ENCODE results near the gene ERFE. TPM values are rescaled to one million over a fixed set of nuclear protein-coding genes. Genes with fewer than 3 reads are reported as not detected.
A peak's percentile ranks its signal among the peaks of the same experiment; 100 is the strongest.

The ERFE gene
- total and polyA plus RNA-seq, 12 donors, result 0.11 to 1.3 (median 0.64) TPM; not detected in 7

DNA sequence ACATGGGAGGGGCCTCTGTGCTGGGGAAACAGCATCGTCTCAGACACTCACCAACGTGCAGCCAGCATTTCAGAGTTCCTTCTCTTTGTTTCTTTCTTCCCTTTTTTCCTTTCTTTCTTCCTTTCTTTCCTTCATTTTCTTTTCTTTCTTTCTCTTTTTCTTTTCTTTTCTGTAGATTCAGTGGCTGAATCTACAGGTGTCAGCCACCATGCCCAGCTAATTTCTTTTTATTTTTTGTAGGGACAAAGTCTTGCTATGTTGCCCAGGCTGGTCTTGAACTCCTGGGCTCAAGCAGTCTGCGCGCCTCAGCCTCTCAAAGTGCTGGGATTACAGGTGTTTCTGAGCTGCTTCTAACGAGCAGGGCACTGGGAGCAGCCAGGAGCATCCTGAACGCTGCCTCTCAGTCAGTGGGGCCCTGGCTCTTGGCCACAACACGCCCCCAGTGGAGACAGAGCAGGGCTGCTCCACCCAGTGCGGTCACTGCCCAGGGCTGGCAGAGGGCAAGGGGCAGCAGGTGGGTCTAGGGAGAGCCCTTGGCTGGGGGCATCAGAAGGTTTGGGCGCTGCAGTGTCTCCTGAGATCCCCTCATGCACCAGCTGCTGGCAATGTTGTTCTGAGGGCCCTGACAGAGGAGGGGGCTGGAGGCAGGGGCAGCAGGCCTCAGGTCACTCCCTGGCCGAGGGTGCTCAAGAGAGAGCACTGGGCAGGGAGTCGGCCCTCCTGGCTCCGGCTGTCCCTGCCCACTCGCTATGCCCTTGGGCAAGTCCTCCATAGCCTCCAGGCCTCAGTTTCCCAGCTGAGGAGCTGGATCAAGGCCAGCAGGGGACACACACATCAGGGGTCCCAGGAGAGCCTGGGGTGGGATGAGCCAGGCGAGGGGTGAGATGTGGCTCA, 25.0 kb upstream of the ERFE start:
- Histone ChIP-seq H3K27me3 (no peaks in the 10 kb centered on the region), H3K36me3 (no peaks in the 10 kb centered on the region), H3K4me1 (peaks cover 3 to 25% (median 18%) of the 10 kb centered on the region in 9 donors), H3K27ac (no peak overlapping the region), H3K9me3 (no peaks in the 10 kb centered on the region), H3K4me3 (no peak overlapping the region)
- DNase-seq (peak in 1 of 2 donors; percentile 6), ATAC-seq (no peak)
- no peak for TF ChIP-seq CTCF (IDR thresholded peaks at IDR 0.05)
- intact Hi-C loops (cut with DNase I), result loop anchor here in 1 of 10 donors (10.0 kb wide), 1 partner anchor 279 kb away; the partner anchor contains the start of gene RAMP1
- 69 to 75% methylated on average over 14 of the region's 14 CpGs for WGBS, 2 donors

- TF ChIP-seq CTCF (IDR thresholded peaks at IDR 0.05), result no peak
- H3K4me3 ChIP-seq, result no peak overlapping the region
- no peaks in the 10 kb centered on the region for H3K36me3 ChIP-seq
- ATAC-seq, result no peak
- 92 to 96% methylated on average over 11 of the region's 11 CpGs for WGBS, 2 donors
- peaks cover 0 to 2% (median 0%) of the 10 kb centered on the region in 7 donors for H3K27me3 ChIP-seq
- peak in 1 of 2 donors; percentile 2 for DNase-seq
- no peaks in the 10 kb centered on the region for H3K9me3 ChIP-seq
- intact Hi-C loops (cut with DNase I), result loop anchor here in 1 of 10 donors (10.0 kb wide), 1 partner anchor 280 kb away; the partner anchor contains the start of gene RAMP1
- H3K27ac ChIP-seq, result no peak overlapping the region
- H3K4me1 ChIP-seq, result peaks cover 3 to 31% (median 25%) of the 10 kb centered on the region in 9 donors
Measured at GRCh38 chr2:238134393-238134785, 24.4 kb upstream of the ERFE start.

DNA sequence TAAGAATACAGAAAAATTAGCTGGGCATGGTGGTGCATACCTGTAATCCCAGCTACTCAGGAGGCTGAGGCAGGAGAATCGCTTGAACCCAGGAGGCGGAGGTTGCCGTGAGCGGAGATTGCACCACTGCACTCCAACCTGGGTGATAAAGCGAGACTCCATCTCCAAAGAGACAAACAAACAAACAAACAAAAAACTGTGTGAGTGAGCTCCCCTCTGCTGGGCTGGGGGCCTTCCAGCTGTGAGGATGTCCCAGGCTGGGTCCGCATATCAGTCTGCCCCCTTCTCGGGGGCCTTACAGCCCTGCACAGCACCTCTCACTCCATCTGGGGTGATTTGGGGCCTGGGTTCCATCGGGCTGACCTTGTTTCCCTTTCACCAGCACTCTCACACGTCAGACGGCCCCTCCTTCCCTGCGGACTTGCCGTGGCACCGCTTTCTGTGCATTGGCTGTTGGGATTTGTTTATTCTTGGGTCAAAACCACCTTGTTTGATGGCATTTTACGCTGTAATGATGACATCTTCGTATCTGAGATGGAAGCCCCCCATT, 23.1 kb upstream of the ERFE start:
- ATAC-seq, result no peak

More for the DNA sequence above, 23.1 kb upstream of the ERFE start:
- Histone ChIP-seq H3K27me3 (peaks cover 0 to 2% (median 0%) of the 10 kb centered on the region in 7 donors), H3K4me1 (peaks cover 3 to 39% (median 28%) of the 10 kb centered on the region in 9 donors), H3K9me3 (no peaks in the 10 kb centered on the region), H3K36me3 (peaks cover 0 to under 1% (median 0%) of the 10 kb centered on the region in 9 donors), H3K4me3 (no peak overlapping the region), H3K27ac (no peak overlapping the region)
- 83 to 85% methylated on average over 15 of the region's 15 CpGs for WGBS, 2 donors
- peak in 1 of 2 donors; percentile 5 for DNase-seq
- no peak for TF ChIP-seq CTCF (IDR thresholded peaks at IDR 0.05)
- intact Hi-C loops (cut with DNase I), result loop anchor here in 4 of 10 donors (5.0 to 10.0 kb wide), 3 partner anchors 168 to 281 kb away; partner anchors contain the start of genes RAMP1 (in 3 of the 4) and UBE2F (in 1 of the 4)
